Activated naive CD8-positive, alpha-beta T cell (primary cell): ENCODE results near the gene COPG1.
"Not testable (repeated sequence)": the region's sequence is repeated elsewhere in the genome, so short reads cannot be mapped to it uniquely, and the experiment has no call there.

Source experiments
- H3K27ac Mint-ChIP-seq: one replicate; pipeline ENCODE4 v1.8.0; 2021; ENCODE audit warnings: mixed read lengths
- H3K27me3 Mint-ChIP-seq: one replicate; pipeline ENCODE4 v1.8.0; 2021; ENCODE audit warnings: mixed read lengths
- H3K36me3 Mint-ChIP-seq: one replicate; pipeline ENCODE4 v1.8.0; 2021; ENCODE audit warnings: mixed read lengths
- H3K4me1 Mint-ChIP-seq: one replicate; pipeline ENCODE4 v1.8.0; 2021; ENCODE audit warnings: low read depth, mixed read lengths
- H3K4me3 Mint-ChIP-seq: one replicate; pipeline ENCODE4 v1.8.0; 2021; ENCODE audit warnings: mild to moderate bottlenecking, mixed read lengths
- H3K9me3 Mint-ChIP-seq: one replicate; pipeline ENCODE4 v1.8.0; 2021; ENCODE audit warnings: low read depth, mixed read lengths

COPG1 gene

GRCh38 chr3:129259612-129260477, 10.4 kb downstream of the COPG1 start:
- no peak overlapping the region for H3K4me3 Mint-ChIP-seq
- H3K4me1 Mint-ChIP-seq, result peaks cover 7% of the 10 kb centered on the region
- H3K27ac Mint-ChIP-seq, result peak overlapping the region; percentile 41
- H3K36me3 Mint-ChIP-seq, result peaks cover 6% of the 10 kb centered on the region
- no peaks in the 10 kb centered on the region for H3K9me3 Mint-ChIP-seq
- H3K27me3 Mint-ChIP-seq, result no peaks in the 10 kb centered on the region

GRCh38 chr3:129260606-129261005, 11.2 kb downstream of the COPG1 start:
- H3K27ac Mint-ChIP-seq, result no peak overlapping the region
- no peaks in the 10 kb centered on the region for H3K27me3 Mint-ChIP-seq
- H3K4me1 Mint-ChIP-seq, result peaks cover 7% of the 10 kb centered on the region
- peaks cover 6% of the 10 kb centered on the region for H3K36me3 Mint-ChIP-seq
- no peak overlapping the region for H3K4me3 Mint-ChIP-seq
- no peaks in the 10 kb centered on the region for H3K9me3 Mint-ChIP-seq

- no peaks in the 10 kb centered on the region for H3K9me3 Mint-ChIP-seq
- H3K27me3 Mint-ChIP-seq, result no peaks in the 10 kb centered on the region
- no peak overlapping the region for H3K4me3 Mint-ChIP-seq
- H3K27ac Mint-ChIP-seq, result no peak overlapping the region
- H3K36me3 Mint-ChIP-seq, result peaks cover 6% of the 10 kb centered on the region
- H3K4me1 Mint-ChIP-seq, result peaks cover 7% of the 10 kb centered on the region
Observed at GRCh38 chr3:129261894-129262293, 12.5 kb downstream of the COPG1 start.

- no peaks in the 10 kb centered on the region for H3K9me3 Mint-ChIP-seq
Observed at GRCh38 chr3:129263161-129263910, 13.9 kb downstream of the COPG1 start.

DNA sequence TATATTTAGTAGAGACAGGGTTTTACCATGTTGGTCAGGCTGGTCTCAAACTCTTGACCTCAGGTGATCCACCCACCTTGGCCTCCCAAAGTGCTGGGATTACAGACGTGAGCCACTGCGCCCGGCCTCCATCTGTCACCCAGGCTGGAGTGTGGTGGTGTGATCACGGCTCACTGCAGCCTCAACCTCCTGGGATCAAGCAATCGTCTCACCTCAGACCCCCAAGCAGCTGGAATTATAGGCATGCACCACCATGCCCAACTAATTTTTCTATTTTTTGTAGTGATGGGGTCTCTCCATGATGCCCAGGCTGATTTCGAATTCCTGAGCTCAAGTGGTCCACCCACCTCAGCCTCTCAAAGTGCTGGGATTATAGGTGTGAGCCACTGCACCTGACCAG, 15.6 kb downstream of the COPG1 start:
- not testable (repeated sequence) for H3K4me3 Mint-ChIP-seq, H3K4me1 Mint-ChIP-seq, H3K27ac Mint-ChIP-seq, H3K36me3 Mint-ChIP-seq, H3K9me3 Mint-ChIP-seq, H3K27me3 Mint-ChIP-seq

More at GRCh38 chr3:129263161-129263910, 13.9 kb downstream of the COPG1 start:
- no peak overlapping the region for H3K4me3 Mint-ChIP-seq
- no peak overlapping the region for H3K27ac Mint-ChIP-seq
- H3K27me3 Mint-ChIP-seq, result no peaks in the 10 kb centered on the region
- peaks cover 7% of the 10 kb centered on the region for H3K4me1 Mint-ChIP-seq
- H3K36me3 Mint-ChIP-seq, result peaks cover 6% of the 10 kb centered on the region

- Mint-ChIP-seq H3K27me3 (no peaks in the 10 kb centered on the region), H3K36me3 (peaks cover 6% of the 10 kb centered on the region), H3K9me3 (no peaks in the 10 kb centered on the region), H3K27ac (no peak overlapping the region), H3K4me1 (peaks cover 4% of the 10 kb centered on the region), H3K4me3 (no peak overlapping the region)
Observed at GRCh38 chr3:129266651-129267050, 17.2 kb downstream of the COPG1 start.

DNA sequence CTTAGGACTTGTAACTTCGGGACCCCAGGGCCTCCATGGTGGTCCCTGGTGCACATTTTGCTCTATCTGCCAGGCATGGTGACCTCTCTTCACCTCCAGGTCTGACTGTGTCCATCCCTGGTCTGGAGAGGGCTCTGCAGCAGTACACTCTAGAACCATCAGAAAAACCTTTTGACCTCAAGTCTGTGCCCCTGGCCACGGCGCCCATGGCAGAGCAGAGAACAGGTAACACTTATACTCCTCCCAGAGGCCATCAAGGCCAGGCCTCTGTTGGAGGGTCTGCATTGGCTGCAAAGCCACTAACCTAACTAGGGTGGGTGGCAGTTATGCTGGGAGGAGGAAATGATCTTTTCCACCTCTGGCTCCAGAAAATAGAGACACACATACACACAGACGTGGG, 19.0 kb downstream of the COPG1 start:
- Mint-ChIP-seq H3K27ac (no peak overlapping the region), H3K4me1 (no peaks in the 10 kb centered on the region), H3K4me3 (no peak overlapping the region), H3K9me3 (no peaks in the 10 kb centered on the region), H3K36me3 (peaks cover 4% of the 10 kb centered on the region), H3K27me3 (no peaks in the 10 kb centered on the region)

DNA sequence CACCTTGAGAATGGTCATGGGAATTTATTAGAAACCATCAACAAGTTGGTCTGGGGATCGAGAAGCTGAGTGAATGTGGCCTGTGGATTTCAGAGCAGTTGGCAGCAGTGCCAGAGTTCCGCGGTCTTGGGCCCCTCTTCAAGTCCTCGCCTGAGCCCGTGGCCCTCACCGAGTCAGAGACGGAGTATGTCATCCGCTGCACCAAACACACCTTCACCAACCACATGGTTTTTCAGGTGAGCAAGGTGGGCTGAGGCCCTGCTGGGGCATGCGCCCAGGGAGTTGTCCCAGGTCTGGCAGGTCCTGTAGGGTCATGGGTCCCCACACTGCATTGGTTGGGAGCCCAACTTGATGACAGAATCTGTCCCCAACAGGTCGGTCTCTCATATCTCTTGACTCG, 22.3 kb downstream of the COPG1 start:
- no peak overlapping the region for H3K27ac Mint-ChIP-seq
- H3K9me3 Mint-ChIP-seq, result no peaks in the 10 kb centered on the region
- no peak overlapping the region for H3K4me3 Mint-ChIP-seq
- H3K27me3 Mint-ChIP-seq, result no peaks in the 10 kb centered on the region
- H3K36me3 Mint-ChIP-seq, result no peaks in the 10 kb centered on the region
- H3K4me1 Mint-ChIP-seq, result no peaks in the 10 kb centered on the region

- H3K27ac Mint-ChIP-seq, result peak overlapping the region; percentile 2
- no peaks in the 10 kb centered on the region for H3K27me3 Mint-ChIP-seq
- no peaks in the 10 kb centered on the region for H3K9me3 Mint-ChIP-seq
- peaks cover 24% of the 10 kb centered on the region for H3K4me1 Mint-ChIP-seq
- peaks cover 3% of the 10 kb centered on the region for H3K36me3 Mint-ChIP-seq
- H3K4me3 Mint-ChIP-seq, result no peak overlapping the region
Observed at GRCh38 chr3:129276385-129276784, 27.0 kb downstream of the COPG1 start.

GRCh38 chr3:129277829-129278271, 28.4 kb downstream of the COPG1 start:
- Mint-ChIP-seq H3K4me1 (peaks cover 38% of the 10 kb centered on the region), H3K27me3 (no peaks in the 10 kb centered on the region), H3K36me3 (peaks cover 3% of the 10 kb centered on the region), H3K4me3 (peak overlapping the region; percentile 89), H3K27ac (peak overlapping the region; percentile 94), H3K9me3 (no peaks in the 10 kb centered on the region)

DNA sequence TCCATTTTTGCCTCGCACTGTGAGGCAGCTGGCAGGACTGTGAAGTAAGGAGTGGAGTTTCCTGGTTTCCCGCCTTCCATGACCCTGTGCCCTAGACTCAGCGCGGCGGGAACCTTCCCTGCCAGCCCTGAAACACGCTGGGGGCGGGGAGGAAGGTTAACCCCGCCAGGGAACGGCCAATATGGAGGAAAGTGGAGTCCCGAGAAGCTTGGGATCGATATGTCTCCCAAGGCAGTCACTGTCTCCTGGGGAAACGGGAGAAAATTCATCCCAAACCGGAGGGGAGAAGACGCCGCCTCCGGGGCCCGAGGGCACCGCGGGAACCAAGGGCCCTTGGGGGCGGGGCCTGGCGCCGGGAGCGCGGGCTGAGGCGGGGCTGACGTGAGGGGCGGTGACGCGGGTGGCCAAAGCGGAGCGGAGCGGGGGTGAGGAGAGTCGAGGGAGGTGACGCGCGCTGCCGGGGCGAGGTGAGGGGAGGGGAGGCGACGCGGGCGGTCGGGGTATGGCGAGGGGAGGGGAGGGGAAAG, 29.1 kb downstream of the COPG1 start, which contains the start of gene HMCES:
Gene HMCES, plus strand, starts transcription at position 432 of the 527 bp plus-strand sequence. CDS start 863 bp downstream, outside the sequence.
- peaks cover 5% of the 10 kb centered on the region for H3K36me3 Mint-ChIP-seq
- H3K4me3 Mint-ChIP-seq, result peak within 1 kb of the TSS; percentile 99
- H3K9me3 Mint-ChIP-seq, result no peaks in the 10 kb centered on the region
- H3K27me3 Mint-ChIP-seq, result no peaks in the 10 kb centered on the region
- H3K4me1 Mint-ChIP-seq, result peaks cover 44% of the 10 kb centered on the region
- H3K27ac Mint-ChIP-seq, result peak within 1 kb of the TSS; percentile 98

DNA sequence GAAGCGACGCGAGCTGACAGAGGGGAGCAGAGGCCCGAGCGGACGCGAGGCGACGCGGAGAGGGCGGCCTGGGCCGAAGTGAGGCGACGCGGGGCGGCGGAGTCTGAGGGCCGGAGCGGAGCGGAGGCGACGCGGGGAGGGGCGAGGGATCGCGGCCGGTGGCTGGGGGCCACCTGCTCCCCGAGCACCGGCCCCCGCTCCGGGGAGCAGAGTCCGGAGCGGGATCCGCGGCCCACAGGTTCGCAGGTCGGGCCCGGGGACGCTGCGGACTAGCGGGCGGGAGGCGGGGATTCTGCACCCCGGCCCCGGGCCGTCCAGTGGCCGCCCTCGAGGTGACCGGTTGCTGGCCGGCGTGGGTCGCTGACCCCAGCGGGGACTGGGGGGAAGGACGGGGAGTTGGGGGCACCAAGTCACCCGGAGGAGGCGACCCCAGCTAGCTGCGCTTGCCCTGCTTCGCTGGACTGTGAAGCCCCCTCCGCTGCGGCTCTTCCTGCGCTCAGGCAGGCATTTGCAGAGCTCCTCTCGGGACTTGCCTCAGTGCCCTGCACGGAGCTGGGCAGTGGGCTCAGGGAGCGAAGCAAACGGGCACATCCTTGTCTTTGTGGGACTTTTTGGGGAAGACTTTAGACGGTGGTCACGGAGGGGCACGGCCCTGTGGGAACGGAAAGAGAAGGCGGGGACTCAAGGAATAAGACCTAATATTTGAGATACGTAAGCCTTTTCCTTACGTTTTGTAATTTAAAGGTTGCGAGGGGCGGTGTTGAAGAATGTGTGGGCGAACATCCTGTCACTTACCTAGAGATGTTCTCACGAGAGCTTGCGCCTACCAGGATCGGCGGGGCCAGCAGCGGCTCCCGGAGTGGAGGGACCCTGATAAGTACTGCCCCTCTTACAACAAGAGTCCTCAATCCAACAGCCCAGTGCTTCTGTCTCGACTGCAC, 29.8 kb downstream of the COPG1 start:
- Mint-ChIP-seq H3K9me3 (no peaks in the 10 kb centered on the region), H3K36me3 (peaks cover 5% of the 10 kb centered on the region), H3K27ac (peak overlapping the region; percentile 98), H3K4me1 (peaks cover 49% of the 10 kb centered on the region), H3K27me3 (no peaks in the 10 kb centered on the region), H3K4me3 (peak overlapping the region; percentile 99)

- H3K27me3 Mint-ChIP-seq, result no peaks in the 10 kb centered on the region
- H3K9me3 Mint-ChIP-seq, result no peaks in the 10 kb centered on the region
- H3K4me1 Mint-ChIP-seq, result peaks cover 56% of the 10 kb centered on the region
- peak overlapping the region; percentile 98 for H3K27ac Mint-ChIP-seq
- H3K4me3 Mint-ChIP-seq, result peak overlapping the region; percentile 99
- peaks cover 5% of the 10 kb centered on the region for H3K36me3 Mint-ChIP-seq
Observed at GRCh38 chr3:129280183-129280582, 30.8 kb downstream of the COPG1 start.

DNA sequence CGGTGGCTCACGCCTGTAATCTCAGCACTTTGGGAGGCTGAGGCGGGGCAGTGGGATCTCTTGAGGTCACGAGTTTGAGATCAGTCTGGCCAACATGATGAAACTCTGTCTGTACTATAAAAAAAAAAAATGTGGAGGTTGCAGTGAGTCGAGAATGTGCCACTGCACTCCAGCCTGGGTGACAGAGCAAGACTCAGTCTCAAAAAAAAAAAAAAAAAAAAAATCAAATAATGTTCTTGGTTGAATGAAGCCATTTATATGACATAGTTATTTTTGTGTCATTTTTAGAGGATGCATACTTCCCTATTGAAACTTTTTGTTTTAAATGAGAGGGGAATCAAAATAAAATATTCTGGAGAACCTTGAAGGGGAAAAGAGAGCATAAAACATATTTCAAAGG, 32.3 kb downstream of the COPG1 start:
- Mint-ChIP-seq H3K36me3 (peaks cover 8% of the 10 kb centered on the region), H3K9me3 (no peaks in the 10 kb centered on the region), H3K27ac (peak overlapping the region; percentile 54), H3K4me3 (peak overlapping the region; percentile 87), H3K4me1 (peaks cover 62% of the 10 kb centered on the region), H3K27me3 (no peaks in the 10 kb centered on the region)
